Spleen (tissue), 7 donors: ENCODE results near the gene ASB13.

Experiments
- CTCF ChIP-seq, 11 experiments: fragments of 200-600 bp in 7 of 11; fragments of 450-650 bp in 4 of 11; sonication (generic) in 4 of 11; IDR thresholded peaks in 8 of 11; conservative IDR thresholded peaks in 3 of 11; 1 replicate in 7 of 11; 2 replicates in 4 of 11; pipeline versions ENCODE4 v1.4.0 to v1.8.0; 2016 to 2021; ENCODE audit warnings: antibody characterized with exemption in 11 of 11, inconsistent platforms in 4 of 11, mild to moderate bottlenecking in 1 of 11
- POLR2A ChIP-seq, 3 donors: fragments of 450-650 bp; IDR thresholded peaks; one replicate each; pipeline ENCODE4 v1.5.1; 2017; ENCODE audit warnings: antibody characterized with exemption in 3 of 3, mild to moderate bottlenecking in 1 of 3
- POLR2AphosphoS5 ChIP-seq, 3 donors: sonication (generic); formaldehyde crosslinking; IDR thresholded peaks; one replicate each; pipeline ENCODE4 v1.5.1; 2017; ENCODE audit warnings: antibody characterized with exemption in 3 of 3
- donor health status: DM: no; HTN: no; CAD: no; lungs with moderate emphysema.
- donor health status: DM: no; HTN: no; CAD: no.
- donor health status: DM: no; HTN: no; CAD: no.

GRCh38 chr10:5683065-5683464 is 16.7 kb upstream of the ASB13 start:
- TF ChIP-seq POLR2AphosphoS5 (IDR thresholded peaks at IDR 0.05) (no peak), POLR2A (IDR thresholded peaks at IDR 0.05) (no peak), CTCF (IDR thresholded peaks at IDR 0.05 in 8 of 11, conservative IDR thresholded peaks at IDR 0.05 in 3 of 11) (no peak)
